Endodermal cell (in vitro differentiated cells): ENCODE data around the gene CERS1. TPM values are rescaled to one million over a fixed set of nuclear protein-coding genes. Genes with fewer than 3 reads are reported as not detected.
A peak's percentile ranks its signal among the peaks of the same experiment; 100 is the strongest.

Experiments
- DNase-seq: peaks from one replicate; pipeline ENCODE4 v3.0.0-alpha.2; 2017
- H3K27ac ChIP-seq: 2 replicates; pipeline ENCODE4 v1.5.1; 2013; ENCODE audit warnings: mild to moderate bottlenecking, low read depth, low read length, moderate library complexity
- H3K27me3 ChIP-seq: 2 replicates; pipeline ENCODE4 v1.6.1; 2013; ENCODE audit warnings: mild to moderate bottlenecking, low read length, moderate library complexity; ENCODE audit not compliant: insufficient read depth, control insufficient read depth, poor library complexity, severe bottlenecking
- H3K36me3 ChIP-seq: 2 replicates; pipeline ENCODE4 v1.7.0; 2013; ENCODE audit warnings: mild to moderate bottlenecking, low read length, moderate library complexity; ENCODE audit not compliant: control insufficient read depth, insufficient read depth
- H3K4me1 ChIP-seq: one replicate; pipeline ENCODE4 v1.7.0; 2013; ENCODE audit warnings: low read length; ENCODE audit not compliant: control insufficient read depth, insufficient read depth
- H3K4me3 ChIP-seq: 2 replicates; pipeline ENCODE4 v1.5.1; 2013; ENCODE audit warnings: mild to moderate bottlenecking, low read length, moderate library complexity
- H3K9ac ChIP-seq: 2 replicates; pipeline ENCODE4 v1.6.1; 2013; ENCODE audit warnings: mild to moderate bottlenecking, low read length, moderate library complexity; ENCODE audit not compliant: poor library complexity, severe bottlenecking; ENCODE audit errors: extremely low read depth
- H3K9me3 ChIP-seq: 2 replicates; pipeline ENCODE4 v1.6.1; 2013; ENCODE audit warnings: mild to moderate bottlenecking, low read length, moderate library complexity; ENCODE audit not compliant: control insufficient read depth
- H3K27ac Mint-ChIP-seq: 2 replicates; pipeline ENCODE4 v1.8.0; 2020; ENCODE audit warnings: mixed read lengths
- H3K27me3 Mint-ChIP-seq: 2 replicates; pipeline ENCODE4 v1.8.0; 2021; ENCODE audit warnings: mild to moderate bottlenecking, mixed read lengths; ENCODE audit not compliant: insufficient read depth
- H3K36me3 Mint-ChIP-seq: 2 replicates; pipeline ENCODE4 v1.8.0; 2020; ENCODE audit warnings: low read depth, mixed read lengths
- H3K4me1 Mint-ChIP-seq: 2 replicates; pipeline ENCODE4 v1.8.0; 2020; ENCODE audit warnings: mixed read lengths
- H3K4me3 Mint-ChIP-seq: 2 replicates; pipeline ENCODE4 v1.8.0; 2020; ENCODE audit warnings: mild to moderate bottlenecking, moderate library complexity, mixed read lengths
- H3K9me3 Mint-ChIP-seq: 2 replicates; pipeline ENCODE4 v1.8.0; 2020; ENCODE audit warnings: mild to moderate bottlenecking, mixed read lengths
- WGBS, 2 experiments: methylation state at CpG; one replicate each; pipeline versions ENCODE4 v1.1.5 to v1.1.7; 2013; ENCODE audit warnings: missing lambda C conversion rate in 2 of 2, mixed read lengths in 1 of 2; ENCODE audit not compliant: insufficient coverage in 1 of 2, insufficient read length in 1 of 2; 5-methylcytosine and 5-hydroxymethylcytosine counted together
- total RNA-seq, 2 donors: library from RNA; stranded (reverse); fragmentation: NEBNext Ultra II Directional in 1 of 2; extraction: Animal tissue kit (Norgen Biotek cat#: 25700) in 1 of 2; gene quantifications; 2 replicates in 1 of 2; 3 replicates in 1 of 2; pipeline ENCODE4 v1.2.1, GENCODE V29; 2021
- TF ChIP-seq, protein P1 (sequence below): fragments of 200-600 bp; sonication (generic); conservative IDR thresholded peaks from 2 replicates; pipeline ENCODE4 v1.5.0; 2021; ENCODE audit warnings: antibody characterized with exemption, mild to moderate bottlenecking

The CERS1 gene
- total RNA-seq, 2 donors from 2014 or later: 16.6 to 25.5 TPM

GRCh38 chr19:18831524-18832305, 64.2 kb downstream of the CERS1 start, which contains the start of gene UPF1:
Gene UPF1, plus strand, starts transcription at chr19:18831959. Its CDS starts 251 bp downstream, at chr19:18832210.
- H3K9me3 ChIP-seq: peaks cover 7% of the 10 kb centered on the region
- H3K4me1 ChIP-seq: no peaks in the 10 kb centered on the region
- 1 to 9% methylated on average over 17 to 96 of the region's 96 CpGs for WGBS, 2 experiments
- Mint-ChIP-seq H3K27me3 (peaks cover 18% of the 10 kb centered on the region), H3K4me1 (peaks cover 22% of the 10 kb centered on the region), H3K9me3 (peaks cover 9% of the 10 kb centered on the region), H3K27ac (peak within 1 kb of the TSS; percentile 91), H3K4me3 (peak within 1 kb of the TSS; percentile 89), H3K36me3 (peaks cover 26% of the 10 kb centered on the region)
- peak within 1 kb of the TSS; percentile 77 for H3K9ac ChIP-seq
- H3K27me3 ChIP-seq: peaks cover 10% of the 10 kb centered on the region
- peak within 1 kb of the TSS; percentile 85 for H3K4me3 ChIP-seq
- peaks cover 21% of the 10 kb centered on the region for H3K36me3 ChIP-seq
- TF ChIP-seq, protein P1, sequence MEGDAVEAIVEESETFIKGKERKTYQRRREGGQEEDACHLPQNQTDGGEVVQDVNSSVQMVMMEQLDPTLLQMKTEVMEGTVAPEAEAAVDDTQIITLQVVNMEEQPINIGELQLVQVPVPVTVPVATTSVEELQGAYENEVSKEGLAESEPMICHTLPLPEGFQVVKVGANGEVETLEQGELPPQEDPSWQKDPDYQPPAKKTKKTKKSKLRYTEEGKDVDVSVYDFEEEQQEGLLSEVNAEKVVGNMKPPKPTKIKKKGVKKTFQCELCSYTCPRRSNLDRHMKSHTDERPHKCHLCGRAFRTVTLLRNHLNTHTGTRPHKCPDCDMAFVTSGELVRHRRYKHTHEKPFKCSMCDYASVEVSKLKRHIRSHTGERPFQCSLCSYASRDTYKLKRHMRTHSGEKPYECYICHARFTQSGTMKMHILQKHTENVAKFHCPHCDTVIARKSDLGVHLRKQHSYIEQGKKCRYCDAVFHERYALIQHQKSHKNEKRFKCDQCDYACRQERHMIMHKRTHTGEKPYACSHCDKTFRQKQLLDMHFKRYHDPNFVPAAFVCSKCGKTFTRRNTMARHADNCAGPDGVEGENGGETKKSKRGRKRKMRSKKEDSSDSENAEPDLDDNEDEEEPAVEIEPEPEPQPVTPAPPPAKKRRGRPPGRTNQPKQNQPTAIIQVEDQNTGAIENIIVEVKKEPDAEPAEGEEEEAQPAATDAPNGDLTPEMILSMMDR: no peak
- no peak within 1 kb of the TSS for H3K27ac ChIP-seq
- DNase-seq: peak; percentile 97

GRCh38 chr19:18830488-18830887, 65.5 kb downstream of the CERS1 start:
- no peak overlapping the region for H3K9ac ChIP-seq
- H3K27ac Mint-ChIP-seq: no peak overlapping the region
- peaks cover 10% of the 10 kb centered on the region for H3K27me3 ChIP-seq
- DNase-seq: no peak
- 82 to 100% methylated on average over 1 to 2 of the region's 2 CpGs for WGBS, 2 experiments
- peaks cover 22% of the 10 kb centered on the region for H3K4me1 Mint-ChIP-seq
- H3K36me3 ChIP-seq: peaks cover 11% of the 10 kb centered on the region
- peaks cover 15% of the 10 kb centered on the region for H3K9me3 Mint-ChIP-seq
- no peaks in the 10 kb centered on the region for H3K4me1 ChIP-seq
- peaks cover 27% of the 10 kb centered on the region for H3K27me3 Mint-ChIP-seq
- peaks cover 16% of the 10 kb centered on the region for H3K36me3 Mint-ChIP-seq
- TF ChIP-seq, protein P1: no peak
- H3K4me3 ChIP-seq: no peak overlapping the region
- peaks cover 7% of the 10 kb centered on the region for H3K9me3 ChIP-seq
- no peak overlapping the region for H3K4me3 Mint-ChIP-seq
- H3K27ac ChIP-seq: no peak overlapping the region

DNA sequence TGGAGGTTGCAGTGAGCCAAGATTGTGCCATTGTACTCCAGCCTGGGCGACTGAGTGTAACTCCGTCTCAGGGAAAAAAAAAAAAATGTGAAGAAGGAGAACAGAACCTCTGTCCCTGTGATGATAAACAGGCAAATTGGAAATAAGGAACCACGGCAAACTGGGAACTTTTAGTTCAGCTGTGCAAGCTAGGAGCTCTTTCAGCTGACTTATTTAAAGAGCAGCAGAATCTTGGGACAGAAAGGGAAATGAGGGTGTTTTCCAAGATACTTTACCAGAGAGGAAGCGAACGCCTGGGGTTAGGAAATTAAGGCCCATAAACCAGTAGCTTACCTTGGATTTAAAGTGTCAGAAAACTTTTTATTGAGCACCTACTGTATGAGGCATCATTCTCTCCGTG, 67.2 kb downstream of the CERS1 start:
- H3K9me3 ChIP-seq: peaks cover 7% of the 10 kb centered on the region
- no peak overlapping the region for H3K4me3 Mint-ChIP-seq

More for the DNA sequence above, 67.2 kb downstream of the CERS1 start:
- Mint-ChIP-seq H3K27ac (no peak overlapping the region), H3K27me3 (peaks cover 35% of the 10 kb centered on the region), H3K36me3 (no peaks in the 10 kb centered on the region), H3K4me1 (peaks cover 9% of the 10 kb centered on the region), H3K9me3 (peaks cover 15% of the 10 kb centered on the region)
- 71 to 78% methylated on average over 5 to 6 of the region's 6 CpGs for WGBS, 2 experiments
- no peak for DNase-seq
- Histone ChIP-seq H3K4me1 (no peaks in the 10 kb centered on the region), H3K4me3 (no peak overlapping the region), H3K36me3 (no peaks in the 10 kb centered on the region), H3K27me3 (peaks cover 10% of the 10 kb centered on the region), H3K27ac (no peak overlapping the region), H3K9ac (no peak overlapping the region)
- TF ChIP-seq, protein P1: no peak

Other genes starting within 250 kb of the CERS1 start
- 10 to 100 TPM; 26.6 to 29.7 TPM for gene CRTC1, start 212.5 kb downstream of the CERS1 start, total RNA-seq
- gene COMP, start 104.9 kb downstream of the CERS1 start, total RNA-seq: not detected
- 10 to 100 TPM; 82.1 to 87.3 TPM for gene UPF1, start 64.2 kb downstream of the CERS1 start, total RNA-seq
- 100 to 1,000 TPM; 226 to 241 TPM for gene COPE, start 23.2 kb upstream of the CERS1 start, total RNA-seq
- gene DDX49, start 23.6 kb upstream of the CERS1 start, total RNA-seq: 10 to 100 TPM; 30.4 to 37.9 TPM
- gene HOMER3, start 45.1 kb upstream of the CERS1 start, total RNA-seq: 10 to 100 TPM; 21.5 to 31.2 TPM
- gene SUGP2, start 137.4 kb upstream of the CERS1 start, total RNA-seq: 100 to 1,000 TPM; 121 to 157 TPM
- 10 to 100 TPM; 26.1 to 37.8 TPM for gene ARMC6, start 137.4 kb upstream of the CERS1 start, total RNA-seq
- 1 to 10 TPM; 6.6 to 7.2 TPM for gene SLC25A42, start 167.8 kb upstream of the CERS1 start, total RNA-seq
- 10 to 100 TPM; 56.1 to 66.6 TPM for gene TMEM161A, start 242.3 kb upstream of the CERS1 start, total RNA-seq